Choroid plexus epithelial cell (primary cell): Measurements from ENCODE around the gene TLNRD1.

Source experiments
- DNase-seq: peaks from one replicate; pipeline ENCODE4 v3.0.0-alpha.2; 2010; ENCODE audit warnings: low read depth
- H3K4me3 ChIP-seq: 2 replicates; pipeline ENCODE4 v1.5.1; 2011; ENCODE audit warnings: low read depth, mild to moderate bottlenecking, control low read depth, low read length, moderate library complexity
- TF ChIP-seq, protein P1 (sequence below): conservative IDR thresholded peaks from 2 replicates; pipeline ENCODE4 v1.5.1; 2011; ENCODE audit warnings: low read depth, mild to moderate bottlenecking, control low read depth, inconsistent platforms, low read length, moderate library complexity

The TLNRD1 gene

DNA sequence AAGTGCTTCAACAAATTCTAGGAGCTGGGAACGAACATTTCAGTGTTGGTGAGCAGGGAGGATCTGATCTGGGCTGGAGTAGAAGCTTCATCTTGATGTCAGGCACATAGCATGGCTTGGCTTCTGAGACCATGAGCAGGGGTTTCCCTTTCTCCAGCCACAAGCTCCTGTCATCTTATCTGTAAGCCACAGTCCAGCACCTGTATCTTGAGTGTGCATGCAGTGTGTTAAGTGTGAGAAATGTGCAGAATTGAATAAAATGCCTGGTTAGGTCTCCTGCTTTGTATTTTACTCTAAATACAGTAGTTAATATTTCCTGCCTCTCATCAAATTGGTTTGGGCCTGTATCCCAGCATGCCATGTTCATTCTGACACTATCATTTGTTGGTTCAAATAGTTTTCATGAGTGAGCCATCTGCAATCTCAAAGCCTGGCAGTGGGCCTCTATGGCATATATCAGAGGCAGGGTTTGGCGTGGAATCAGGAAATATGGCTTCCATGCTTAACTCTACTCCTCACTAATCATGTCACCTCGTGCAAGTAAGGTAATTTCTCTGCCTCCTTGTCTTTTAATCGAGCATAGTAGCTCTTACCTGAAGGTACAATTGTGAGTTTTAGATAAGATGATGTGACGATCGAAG is 43.3 kb downstream of the TLNRD1 start:
- TF ChIP-seq, protein P1, sequence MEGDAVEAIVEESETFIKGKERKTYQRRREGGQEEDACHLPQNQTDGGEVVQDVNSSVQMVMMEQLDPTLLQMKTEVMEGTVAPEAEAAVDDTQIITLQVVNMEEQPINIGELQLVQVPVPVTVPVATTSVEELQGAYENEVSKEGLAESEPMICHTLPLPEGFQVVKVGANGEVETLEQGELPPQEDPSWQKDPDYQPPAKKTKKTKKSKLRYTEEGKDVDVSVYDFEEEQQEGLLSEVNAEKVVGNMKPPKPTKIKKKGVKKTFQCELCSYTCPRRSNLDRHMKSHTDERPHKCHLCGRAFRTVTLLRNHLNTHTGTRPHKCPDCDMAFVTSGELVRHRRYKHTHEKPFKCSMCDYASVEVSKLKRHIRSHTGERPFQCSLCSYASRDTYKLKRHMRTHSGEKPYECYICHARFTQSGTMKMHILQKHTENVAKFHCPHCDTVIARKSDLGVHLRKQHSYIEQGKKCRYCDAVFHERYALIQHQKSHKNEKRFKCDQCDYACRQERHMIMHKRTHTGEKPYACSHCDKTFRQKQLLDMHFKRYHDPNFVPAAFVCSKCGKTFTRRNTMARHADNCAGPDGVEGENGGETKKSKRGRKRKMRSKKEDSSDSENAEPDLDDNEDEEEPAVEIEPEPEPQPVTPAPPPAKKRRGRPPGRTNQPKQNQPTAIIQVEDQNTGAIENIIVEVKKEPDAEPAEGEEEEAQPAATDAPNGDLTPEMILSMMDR: no peak
- no peak for DNase-seq
- no peak overlapping the region for H3K4me3 ChIP-seq

GRCh38 chr15:81046290-81046689 is 45.6 kb downstream of the TLNRD1 start:
- H3K4me3 ChIP-seq: no peak overlapping the region
- DNase-seq: no peak
- TF ChIP-seq, protein P1: no peak

DNA sequence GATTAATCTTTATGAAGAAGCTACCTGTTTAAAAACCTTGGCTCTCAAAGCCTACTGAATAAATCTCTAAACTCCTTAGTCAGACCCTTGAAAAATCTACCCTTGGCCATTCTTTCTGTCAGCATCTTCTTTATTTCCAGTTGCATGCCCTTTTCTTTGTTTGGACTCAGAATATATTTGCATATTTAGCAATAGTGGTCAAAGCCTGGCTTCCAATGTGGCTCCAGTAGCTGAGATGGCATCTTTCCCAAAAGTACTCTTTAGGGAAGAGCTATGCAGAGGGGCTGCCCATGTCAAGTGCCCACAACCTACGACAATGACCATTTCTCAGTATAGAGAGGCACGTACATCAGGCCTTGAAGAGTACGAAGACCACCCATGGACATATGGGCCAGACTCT is 47.2 kb downstream of the TLNRD1 start:
- TF ChIP-seq, protein P1: no peak
- DNase-seq: no peak
- no peak overlapping the region for H3K4me3 ChIP-seq

DNA sequence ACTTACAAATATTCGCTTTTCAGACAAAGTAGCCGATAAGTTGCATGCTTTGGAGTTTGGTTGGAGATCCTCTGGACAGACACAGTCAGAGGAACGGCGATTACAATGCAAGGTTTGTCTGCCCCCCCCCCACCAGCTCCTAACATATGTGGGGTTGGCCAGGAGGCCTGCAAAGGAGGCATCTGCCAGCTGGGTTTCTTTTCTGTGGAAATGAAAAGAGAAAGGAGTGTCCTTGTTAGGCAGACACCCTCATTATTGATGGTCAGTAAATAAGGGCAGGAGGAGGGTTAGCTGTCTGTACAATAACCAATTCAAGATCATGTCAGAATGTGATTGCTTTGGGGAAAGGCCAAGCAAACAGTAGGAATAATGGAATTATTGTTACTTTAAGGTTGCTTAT is 49.1 kb downstream of the TLNRD1 start:
- H3K4me3 ChIP-seq: no peak overlapping the region
- TF ChIP-seq, protein P1: no peak
- no peak for DNase-seq

DNA sequence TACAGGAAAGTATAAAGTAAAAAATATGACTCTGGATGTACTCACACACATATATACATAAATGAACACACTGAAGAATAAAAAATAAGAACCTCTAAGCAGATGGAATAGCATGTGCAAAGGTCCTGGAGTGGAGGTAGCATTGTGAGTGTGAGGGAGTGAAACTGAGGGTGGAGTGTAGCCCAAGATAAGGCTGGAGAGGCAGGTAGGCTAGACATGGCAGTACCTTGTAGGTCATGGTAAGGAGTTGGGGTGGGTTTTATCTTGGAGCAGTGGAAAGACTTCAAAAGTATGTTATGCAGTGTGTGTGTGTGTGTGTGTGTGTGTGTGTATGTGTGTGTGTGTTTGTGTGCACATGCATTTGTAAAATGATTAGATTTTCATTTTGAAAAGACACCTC is 49.5 kb downstream of the TLNRD1 start:
- no peak for DNase-seq
- TF ChIP-seq, protein P1: no peak

DNA sequence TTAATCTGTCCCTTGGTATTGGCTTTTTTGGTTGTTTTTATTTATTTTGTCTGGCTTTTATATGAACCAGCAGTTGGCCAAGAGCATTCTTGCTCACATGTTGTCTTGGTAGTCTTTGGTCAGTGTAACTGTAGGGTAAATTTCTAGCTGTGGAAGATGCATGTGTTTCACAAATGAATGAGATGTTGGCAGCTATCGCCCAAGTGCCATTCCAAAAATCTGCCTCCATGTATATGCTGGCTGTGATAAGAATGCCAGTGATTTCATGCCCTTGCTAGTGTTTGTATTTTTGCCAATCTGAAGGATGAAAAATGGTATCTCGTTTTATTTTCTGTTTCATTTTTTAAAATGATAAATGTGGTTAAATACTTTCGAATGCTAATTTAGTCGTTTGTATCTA is 50.1 kb downstream of the TLNRD1 start:
- no peak for DNase-seq
- TF ChIP-seq, protein P1: no peak
- no peak overlapping the region for H3K4me3 ChIP-seq

More for the DNA sequence above, 49.5 kb downstream of the TLNRD1 start:
- H3K4me3 ChIP-seq: no peak overlapping the region

GRCh38 chr15:81052046-81052445 is 51.3 kb downstream of the TLNRD1 start:
- TF ChIP-seq, protein P1: no peak
- DNase-seq: no peak
- H3K4me3 ChIP-seq: no peak overlapping the region
